ENCODE measurements around the gene TUBGCP6.

TUBGCP6 gene

DNA sequence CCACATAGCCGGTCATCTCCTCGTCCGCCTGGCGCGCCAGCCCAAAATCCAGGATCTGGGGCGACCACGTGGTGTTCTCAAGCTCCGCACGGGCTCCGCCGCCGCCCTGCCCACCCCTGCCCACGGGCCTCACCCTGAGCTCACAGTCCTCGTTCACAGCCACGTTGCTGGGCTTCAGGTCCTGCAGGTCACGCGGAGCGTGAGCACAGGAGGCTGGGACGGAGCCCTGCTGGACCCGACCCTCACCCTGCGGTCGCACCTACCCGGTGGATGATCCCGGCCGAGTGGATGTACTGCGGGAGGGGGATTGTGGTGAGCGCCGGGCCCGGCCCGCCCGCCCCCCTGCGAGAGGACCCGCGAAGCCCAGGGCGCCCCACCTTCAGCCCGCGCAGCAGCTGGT is 22.2 kb upstream of the TUBGCP6 start:
- H2AFZ ChIP-seq (ENCODE audit: low read length): no peak overlapping the region
- no peaks in the 10 kb centered on the region for H3K36me3 ChIP-seq (ENCODE audit: insufficient read depth, low read length)
- no peaks in the 10 kb centered on the region for H3K9me2 ChIP-seq (replicated peaks; ENCODE audit: low read depth, low read length)
- no peak for TF ChIP-seq EZH2phosphoT487 (IDR thresholded peaks at IDR 0.05; ENCODE audit: borderline replicate concordance)
- TF ChIP-seq, protein P1, sequence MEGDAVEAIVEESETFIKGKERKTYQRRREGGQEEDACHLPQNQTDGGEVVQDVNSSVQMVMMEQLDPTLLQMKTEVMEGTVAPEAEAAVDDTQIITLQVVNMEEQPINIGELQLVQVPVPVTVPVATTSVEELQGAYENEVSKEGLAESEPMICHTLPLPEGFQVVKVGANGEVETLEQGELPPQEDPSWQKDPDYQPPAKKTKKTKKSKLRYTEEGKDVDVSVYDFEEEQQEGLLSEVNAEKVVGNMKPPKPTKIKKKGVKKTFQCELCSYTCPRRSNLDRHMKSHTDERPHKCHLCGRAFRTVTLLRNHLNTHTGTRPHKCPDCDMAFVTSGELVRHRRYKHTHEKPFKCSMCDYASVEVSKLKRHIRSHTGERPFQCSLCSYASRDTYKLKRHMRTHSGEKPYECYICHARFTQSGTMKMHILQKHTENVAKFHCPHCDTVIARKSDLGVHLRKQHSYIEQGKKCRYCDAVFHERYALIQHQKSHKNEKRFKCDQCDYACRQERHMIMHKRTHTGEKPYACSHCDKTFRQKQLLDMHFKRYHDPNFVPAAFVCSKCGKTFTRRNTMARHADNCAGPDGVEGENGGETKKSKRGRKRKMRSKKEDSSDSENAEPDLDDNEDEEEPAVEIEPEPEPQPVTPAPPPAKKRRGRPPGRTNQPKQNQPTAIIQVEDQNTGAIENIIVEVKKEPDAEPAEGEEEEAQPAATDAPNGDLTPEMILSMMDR (conservative IDR thresholded peaks at IDR 0.05; ENCODE audit: low read length): no peak
- no peaks in the 10 kb centered on the region for H3K79me2 ChIP-seq (ENCODE audit: insufficient read depth, low read length)
- H3K4me2 ChIP-seq (ENCODE audit: low read depth, low read length, poor library complexity, severe bottlenecking): no peak overlapping the region
- no peak overlapping the region for H3K9ac ChIP-seq (ENCODE audit: low read depth, low read length, poor library complexity, severe bottlenecking)
- H3K4me1 ChIP-seq (ENCODE audit: insufficient read depth, low read length, poor library complexity, severe bottlenecking): peaks cover 8% of the 10 kb centered on the region
- no peaks in the 10 kb centered on the region for H3F3A ChIP-seq (ENCODE audit: low read depth)
- H4K20me1 ChIP-seq (ENCODE audit: insufficient read depth, low read length, poor library complexity, severe bottlenecking): no peaks in the 10 kb centered on the region
- H3K27me3 ChIP-seq (ENCODE audit: insufficient read depth, low read length, poor library complexity, severe bottlenecking): no peaks in the 10 kb centered on the region
- no peaks in the 10 kb centered on the region; the same call in 1 of the 2 replicates for H3K9me3 ChIP-seq (ENCODE audit: insufficient read depth, low read depth, low read length)
- H3K4me3 ChIP-seq (ENCODE audit: low read length, poor library complexity, severe bottlenecking): no peak overlapping the region

- no peaks in the 10 kb centered on the region for H3K27me3 ChIP-seq (ENCODE audit: insufficient read depth, low read length, poor library complexity, severe bottlenecking)
- H3K4me3 ChIP-seq (ENCODE audit: low read length, poor library complexity, severe bottlenecking): no peak overlapping the region
- H3K4me1 ChIP-seq (ENCODE audit: insufficient read depth, low read length, poor library complexity, severe bottlenecking): no peaks in the 10 kb centered on the region
- H2AFZ ChIP-seq (ENCODE audit: low read length): no peak overlapping the region
- no peak overlapping the region for H3K9ac ChIP-seq (ENCODE audit: low read depth, low read length, poor library complexity, severe bottlenecking)
- H4K20me1 ChIP-seq (ENCODE audit: insufficient read depth, low read length, poor library complexity, severe bottlenecking): no peaks in the 10 kb centered on the region
- no peak overlapping the region for H3K4me2 ChIP-seq (ENCODE audit: low read depth, low read length, poor library complexity, severe bottlenecking)
- H3K9me3 ChIP-seq (ENCODE audit: insufficient read depth, low read depth, low read length): no peaks in the 10 kb centered on the region; the same call in 1 of the 2 replicates
- no peaks in the 10 kb centered on the region for H3K36me3 ChIP-seq (ENCODE audit: insufficient read depth, low read length)
- no peaks in the 10 kb centered on the region for H3K9me2 ChIP-seq (replicated peaks; ENCODE audit: low read depth, low read length)
- TF ChIP-seq EZH2phosphoT487 (IDR thresholded peaks at IDR 0.05; ENCODE audit: borderline replicate concordance): no peak
- TF ChIP-seq, protein P1 (conservative IDR thresholded peaks at IDR 0.05; ENCODE audit: low read length): no peak
- H3K79me2 ChIP-seq (ENCODE audit: insufficient read depth, low read length): no peaks in the 10 kb centered on the region
- H3F3A ChIP-seq (ENCODE audit: low read depth): no peaks in the 10 kb centered on the region
Observed at GRCh38 chr22:50264946-50265669, 20.3 kb upstream of the TUBGCP6 start.

- no peaks in the 10 kb centered on the region for H3K27me3 ChIP-seq (ENCODE audit: insufficient read depth, low read length, poor library complexity, severe bottlenecking)
Observed at GRCh38 chr22:50264104-50264745, 19.4 kb upstream of the TUBGCP6 start.

More at GRCh38 chr22:50264104-50264745, 19.4 kb upstream of the TUBGCP6 start:
- Histone ChIP-seq H3K4me1 (ENCODE audit: insufficient read depth, low read length, poor library complexity, severe bottlenecking) (no peaks in the 10 kb centered on the region), H3K36me3 (ENCODE audit: insufficient read depth, low read length) (no peaks in the 10 kb centered on the region), H3K4me3 (ENCODE audit: low read length, poor library complexity, severe bottlenecking) (no peak overlapping the region), H3K9me3 (ENCODE audit: insufficient read depth, low read depth, low read length) (no peaks in the 10 kb centered on the region; the same call in 1 of the 2 replicates), H3F3A (ENCODE audit: low read depth) (no peaks in the 10 kb centered on the region), H3K9ac (ENCODE audit: low read depth, low read length, poor library complexity, severe bottlenecking) (no peak overlapping the region), H4K20me1 (ENCODE audit: insufficient read depth, low read length, poor library complexity, severe bottlenecking) (no peaks in the 10 kb centered on the region), H3K79me2 (ENCODE audit: insufficient read depth, low read length) (no peaks in the 10 kb centered on the region), H3K9me2 (replicated peaks; ENCODE audit: low read depth, low read length) (no peaks in the 10 kb centered on the region), H2AFZ (ENCODE audit: low read length) (no peak overlapping the region), H3K4me2 (ENCODE audit: low read depth, low read length, poor library complexity, severe bottlenecking) (no peak overlapping the region)
- no peak for TF ChIP-seq EZH2phosphoT487 (IDR thresholded peaks at IDR 0.05; ENCODE audit: borderline replicate concordance)
- TF ChIP-seq, protein P1 (conservative IDR thresholded peaks at IDR 0.05; ENCODE audit: low read length): no peak
